ENCODE results near the gene NFATC1.

NFATC1 gene

GRCh38 chr18:79426376-79427300, 30.9 kb downstream of the NFATC1 start:
- Histone ChIP-seq H3K9me3 (ENCODE audit: control insufficient read depth, low read length) (no peaks in the 10 kb centered on the region), H3K4me3 (ENCODE audit: extremely low read depth, insufficient read depth, low read length, poor library complexity, severe bottlenecking) (no peak overlapping the region), H3K27ac (ENCODE audit: low read depth, low read length, severe bottlenecking) (no peak overlapping the region), H3K36me3 (ENCODE audit: control insufficient read depth, insufficient read depth, low read length) (peaks cover 45% of the 10 kb centered on the region), H3K4me1 (ENCODE audit: control insufficient read depth, insufficient read depth, low read length, poor library complexity, severe bottlenecking) (peaks cover 5% of the 10 kb centered on the region)
- 94% methylated on average over 35 to 36 of the region's 37 CpGs for WGBS, 2 experiments (ENCODE audit: insufficient coverage in 2 of 2)

GRCh38 chr18:79427368-79428225, 31.9 kb downstream of the NFATC1 start:
- 95 to 96% methylated on average over 4 to 12 of the region's 29 CpGs for WGBS, 2 experiments (ENCODE audit: insufficient coverage in 2 of 2)
- no peaks in the 10 kb centered on the region for H3K4me1 ChIP-seq (ENCODE audit: control insufficient read depth, insufficient read depth, low read length, poor library complexity, severe bottlenecking)
- H3K4me3 ChIP-seq (ENCODE audit: extremely low read depth, insufficient read depth, low read length, poor library complexity, severe bottlenecking) = no peak overlapping the region
- no peak overlapping the region for H3K27ac ChIP-seq (ENCODE audit: low read depth, low read length, severe bottlenecking)
- H3K9me3 ChIP-seq (ENCODE audit: control insufficient read depth, low read length) = no peaks in the 10 kb centered on the region
- peaks cover 44% of the 10 kb centered on the region for H3K36me3 ChIP-seq (ENCODE audit: control insufficient read depth, insufficient read depth, low read length)

- peak overlapping the region; percentile 23 for H3K27ac ChIP-seq (ENCODE audit: low read depth, low read length, severe bottlenecking)
- H3K4me3 ChIP-seq (ENCODE audit: extremely low read depth, insufficient read depth, low read length, poor library complexity, severe bottlenecking) = no peak overlapping the region
- WGBS, 2 experiments (ENCODE audit: insufficient coverage in 2 of 2) = 91 to 96% methylated on average over 9 to 10 of the region's 10 CpGs
- peaks cover 44% of the 10 kb centered on the region for H3K36me3 ChIP-seq (ENCODE audit: control insufficient read depth, insufficient read depth, low read length)
- no peaks in the 10 kb centered on the region for H3K9me3 ChIP-seq (ENCODE audit: control insufficient read depth, low read length)
- no peaks in the 10 kb centered on the region for H3K4me1 ChIP-seq (ENCODE audit: control insufficient read depth, insufficient read depth, low read length, poor library complexity, severe bottlenecking)
These were observed 32.6 kb downstream of the NFATC1 start for GRCh38 chr18:79428287-79428686.

GRCh38 chr18:79429381-79429780, 33.7 kb downstream of the NFATC1 start:
- no peaks in the 10 kb centered on the region for H3K4me1 ChIP-seq (ENCODE audit: control insufficient read depth, insufficient read depth, low read length, poor library complexity, severe bottlenecking)
- no peaks in the 10 kb centered on the region for H3K9me3 ChIP-seq (ENCODE audit: control insufficient read depth, low read length)
- no peak overlapping the region for H3K4me3 ChIP-seq (ENCODE audit: extremely low read depth, insufficient read depth, low read length, poor library complexity, severe bottlenecking)
- WGBS, 2 experiments (ENCODE audit: insufficient coverage in 2 of 2) = 93 to 94% methylated on average over 6 to 13 of the region's 14 CpGs
- H3K36me3 ChIP-seq (ENCODE audit: control insufficient read depth, insufficient read depth, low read length) = peaks cover 51% of the 10 kb centered on the region
- no peak overlapping the region for H3K27ac ChIP-seq (ENCODE audit: low read depth, low read length, severe bottlenecking)

- H3K27ac ChIP-seq (ENCODE audit: low read depth, low read length, severe bottlenecking) = no peak overlapping the region
- no peaks in the 10 kb centered on the region for H3K4me1 ChIP-seq (ENCODE audit: control insufficient read depth, insufficient read depth, low read length, poor library complexity, severe bottlenecking)
- no peak overlapping the region for H3K4me3 ChIP-seq (ENCODE audit: extremely low read depth, insufficient read depth, low read length, poor library complexity, severe bottlenecking)
- H3K36me3 ChIP-seq (ENCODE audit: control insufficient read depth, insufficient read depth, low read length) = peaks cover 52% of the 10 kb centered on the region
- 88 to 93% methylated on average over 25 to 26 of the region's 27 CpGs for WGBS, 2 experiments (ENCODE audit: insufficient coverage in 2 of 2)
- H3K9me3 ChIP-seq (ENCODE audit: control insufficient read depth, low read length) = no peaks in the 10 kb centered on the region
These were observed 34.1 kb downstream of the NFATC1 start for GRCh38 chr18:79429785-79430281.

DNA sequence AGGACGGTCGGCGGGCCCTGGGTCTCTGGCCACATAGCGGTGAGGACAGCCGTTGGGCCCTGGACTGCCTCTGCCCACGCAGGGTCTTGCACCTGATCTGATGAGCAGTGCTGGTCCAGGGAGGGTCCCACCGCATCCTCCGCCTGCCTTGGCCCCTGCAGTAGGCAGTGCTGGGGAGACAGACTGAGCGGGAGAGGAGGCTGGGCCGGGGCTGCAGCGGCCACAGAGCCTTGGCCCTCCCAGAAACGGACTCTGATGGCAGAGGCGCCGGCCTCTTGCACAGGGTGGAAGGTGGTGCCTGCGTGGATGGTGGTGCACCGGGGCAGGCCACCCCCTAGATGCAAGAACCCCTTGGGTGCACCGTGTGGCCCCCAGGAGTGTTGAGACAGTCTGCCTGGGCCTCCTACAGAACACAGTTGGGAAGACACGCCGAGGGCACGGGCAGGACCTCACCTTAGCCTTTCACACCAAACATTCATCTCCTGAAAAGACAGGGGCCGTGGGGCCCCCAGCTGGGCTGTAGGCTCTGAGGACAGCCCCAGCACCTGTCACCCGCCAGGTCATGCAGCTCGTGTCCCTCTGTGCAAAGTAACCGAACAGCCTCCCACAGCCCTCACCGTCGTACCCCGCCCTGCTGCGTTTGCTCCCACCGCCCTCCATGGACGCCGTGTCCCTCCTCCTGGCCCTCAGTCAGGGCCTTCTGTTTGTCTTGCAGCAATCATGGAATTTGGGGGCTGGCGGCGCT, 36.8 kb downstream of the NFATC1 start:
- no peak overlapping the region for H3K4me3 ChIP-seq (ENCODE audit: extremely low read depth, insufficient read depth, low read length, poor library complexity, severe bottlenecking)
- peaks cover 57% of the 10 kb centered on the region for H3K36me3 ChIP-seq (ENCODE audit: control insufficient read depth, insufficient read depth, low read length)
- H3K9me3 ChIP-seq (ENCODE audit: control insufficient read depth, low read length) = no peaks in the 10 kb centered on the region
- WGBS, 2 experiments (ENCODE audit: insufficient coverage in 2 of 2) = 93 to 96% methylated on average over 27 to 30 of the region's 33 CpGs
- no peaks in the 10 kb centered on the region for H3K4me1 ChIP-seq (ENCODE audit: control insufficient read depth, insufficient read depth, low read length, poor library complexity, severe bottlenecking)
- H3K27ac ChIP-seq (ENCODE audit: low read depth, low read length, severe bottlenecking) = no peak overlapping the region

- peaks cover 65% of the 10 kb centered on the region for H3K36me3 ChIP-seq (ENCODE audit: control insufficient read depth, insufficient read depth, low read length)
- no peaks in the 10 kb centered on the region for H3K9me3 ChIP-seq (ENCODE audit: control insufficient read depth, low read length)
- no peaks in the 10 kb centered on the region for H3K4me1 ChIP-seq (ENCODE audit: control insufficient read depth, insufficient read depth, low read length, poor library complexity, severe bottlenecking)
- WGBS, 2 experiments (ENCODE audit: insufficient coverage in 2 of 2) = 95 to 96% methylated on average over 27 of the region's 27 CpGs
- no peak overlapping the region for H3K4me3 ChIP-seq (ENCODE audit: extremely low read depth, insufficient read depth, low read length, poor library complexity, severe bottlenecking)
- no peak overlapping the region for H3K27ac ChIP-seq (ENCODE audit: low read depth, low read length, severe bottlenecking)
These were observed 37.7 kb downstream of the NFATC1 start for GRCh38 chr18:79433431-79433830.

- WGBS, 2 experiments (ENCODE audit: insufficient coverage in 2 of 2) = 90 to 96% methylated on average over 22 to 26 of the region's 31 CpGs
- no peaks in the 10 kb centered on the region for H3K4me1 ChIP-seq (ENCODE audit: control insufficient read depth, insufficient read depth, low read length, poor library complexity, severe bottlenecking)
- no peak overlapping the region for H3K27ac ChIP-seq (ENCODE audit: low read depth, low read length, severe bottlenecking)
- H3K4me3 ChIP-seq (ENCODE audit: extremely low read depth, insufficient read depth, low read length, poor library complexity, severe bottlenecking) = no peak overlapping the region
- H3K9me3 ChIP-seq (ENCODE audit: control insufficient read depth, low read length) = no peaks in the 10 kb centered on the region
- H3K36me3 ChIP-seq (ENCODE audit: control insufficient read depth, insufficient read depth, low read length) = peaks cover 72% of the 10 kb centered on the region
These were observed 39.1 kb downstream of the NFATC1 start for GRCh38 chr18:79434607-79435401.

GRCh38 chr18:79436556-79437275, 41.0 kb downstream of the NFATC1 start:
- Histone ChIP-seq H3K4me1 (ENCODE audit: control insufficient read depth, insufficient read depth, low read length, poor library complexity, severe bottlenecking) (no peaks in the 10 kb centered on the region), H3K27ac (ENCODE audit: low read depth, low read length, severe bottlenecking) (no peak overlapping the region), H3K36me3 (ENCODE audit: control insufficient read depth, insufficient read depth, low read length) (peaks cover 90% of the 10 kb centered on the region), H3K4me3 (ENCODE audit: extremely low read depth, insufficient read depth, low read length, poor library complexity, severe bottlenecking) (no peak overlapping the region), H3K9me3 (ENCODE audit: control insufficient read depth, low read length) (no peaks in the 10 kb centered on the region)
- 95 to 96% methylated on average over 28 to 37 of the region's 37 CpGs for WGBS, 2 experiments (ENCODE audit: insufficient coverage in 2 of 2)
